Subcutaneous adipose tissue (tissue), 4 donors: Measurements from ENCODE around the gene ZNF391. TPM values are rescaled to one million over a fixed set of nuclear protein-coding genes. Genes with fewer than 3 reads are reported as not detected.

Experiments
- CTCF ChIP-seq: fragments of 450-650 bp; IDR thresholded peaks from one replicate; pipeline ENCODE4 v1.5.1; 2016; ENCODE audit warnings: low read depth, mild to moderate bottlenecking, control low read depth, antibody characterized with exemption, moderate library complexity
- small RNA-seq: library from RNA; depleted of rRNA; stranded (forward); fragments of <200 nt; gene quantifications from one replicate; pipeline ENCODE3, GENCODE V24; 2016
- total RNA-seq, 4 donors: library from RNA; depleted of rRNA; stranded (reverse); fragments of >200 nt; gene quantifications; one replicate each; pipeline ENCODE4 v1.1.0, GENCODE V29; 2016

The ZNF391 gene
- total RNA-seq, 4 donors from 2014 or later = 1.3 to 4.9 (median 2.5) TPM

- TF ChIP-seq CTCF = no peak
These were observed 63.3 kb downstream of the ZNF391 start for GRCh38 chr6:27451660-27452390.

GRCh38 chr6:27452496-27452897, 63.9 kb downstream of the ZNF391 start:
- TF ChIP-seq CTCF = no peak

Small RNA genes lying within 50 kb of the gene (small RNA-seq; reads per million reads assigned to genes)
- not detected for gene MCFD2P1

Other genes starting within 250 kb of the ZNF391 start
- gene PRSS16, start 141.1 kb upstream of the ZNF391 start, total RNA-seq = under 1 TPM in 1 of 4 donors, not detected in 3; 0.88 TPM
- gene POM121L2, start 76.5 kb upstream of the ZNF391 start, total RNA-seq = not detected
- 1 to 10 TPM; 6.4 to 8.2 (median 7.4) TPM for gene ZNF184, start 84.3 kb downstream of the ZNF391 start, total RNA-seq